DOHH2 (cell line): ENCODE data around the gene FNDC3A.
"Not testable (repeated sequence)": the region's sequence is repeated elsewhere in the genome, so short reads cannot be mapped to it uniquely, and the experiment has no call there.

Source experiments
- H3F3A ChIP-seq: fragments of 200-600 bp; sonication (generic), shearing (Covaris generic); 2 replicates; pipeline ENCODE4 v1.6.0; 2016; ENCODE audit warnings: antibody characterized with exemption, mild to moderate bottlenecking; ENCODE audit not compliant: control insufficient read depth, insufficient read depth
- H3K27ac ChIP-seq: fragments of 200-600 bp; sonication (generic); 2 replicates; pipeline ENCODE4 v1.5.1; 2014; ENCODE audit warnings: low read depth, mild to moderate bottlenecking, low read length, moderate library complexity
- H3K27me3 ChIP-seq: fragments of 200-600 bp; sonication (generic); 2 replicates; pipeline ENCODE4 v1.6.1; 2014; ENCODE audit warnings: mild to moderate bottlenecking, low read length, mixed read lengths; ENCODE audit not compliant: control insufficient read depth
- H3K36me3 ChIP-seq: fragments of 200-600 bp; sonication (generic); 2 replicates; pipeline ENCODE4 v1.6.1; 2014; ENCODE audit warnings: mild to moderate bottlenecking, low read length, moderate library complexity, mixed read lengths; ENCODE audit not compliant: control insufficient read depth
- H3K4me1 ChIP-seq: fragments of 200-600 bp; sonication (generic); 2 replicates; pipeline ENCODE4 v1.6.1; 2014; ENCODE audit warnings: mild to moderate bottlenecking, low read length, mixed read lengths; ENCODE audit not compliant: control insufficient read depth
- H3K4me2 ChIP-seq: fragments of 200-600 bp; sonication (generic); 2 replicates; pipeline ENCODE4 v1.6.0; 2014; ENCODE audit warnings: mild to moderate bottlenecking, low read length, moderate library complexity
- H3K4me3 ChIP-seq: fragments of 200-600 bp; sonication (generic); 2 replicates; pipeline ENCODE4 v1.5.1; 2014; ENCODE audit warnings: mild to moderate bottlenecking, low read length, mixed read lengths
- H3K79me2 ChIP-seq: fragments of 200-600 bp; sonication (generic); 2 replicates; pipeline ENCODE4 v1.6.1; 2014; ENCODE audit warnings: mild to moderate bottlenecking, low read length, mixed read lengths; ENCODE audit not compliant: control insufficient read depth
- H3K9me2 ChIP-seq: fragments of 200-600 bp; sonication (generic); replicated peaks from 2 replicates; pipeline ENCODE4 v1.6.1; 2014; ENCODE audit warnings: mild to moderate bottlenecking, low read length, mixed read lengths; ENCODE audit not compliant: control insufficient read depth
- H3K9me3 ChIP-seq: fragments of 200-600 bp; sonication (generic); 2 replicates; pipeline ENCODE4 v1.6.1; 2014; ENCODE audit warnings: antibody characterized with exemption, low read length, mixed read lengths; ENCODE audit not compliant: control insufficient read depth, insufficient read depth
- H4K20me1 ChIP-seq: fragments of 200-600 bp; sonication (generic); 2 replicates; pipeline ENCODE4 v1.6.0; 2014; ENCODE audit warnings: low read depth, mild to moderate bottlenecking, antibody characterized with exemption, low read length, moderate library complexity; ENCODE audit not compliant: control insufficient read depth, insufficient read depth
- EZH2phosphoT487 ChIP-seq: fragments of 200-600 bp; sonication (generic); IDR thresholded peaks from 2 replicates; pipeline ENCODE4 v1.6.1; 2017; ENCODE audit warnings: borderline replicate concordance, mild to moderate bottlenecking, antibody characterized with exemption, low read length, moderate library complexity, mixed read lengths
- TF ChIP-seq, protein P1 (sequence below): fragments of 200-600 bp; sonication (generic); IDR thresholded peaks from one replicate; pipeline ENCODE4 v1.5.1; 2014; ENCODE audit warnings: antibody characterized with exemption, mild to moderate bottlenecking, low read depth, low read length; ENCODE audit not compliant: poor library complexity, severe bottlenecking

Gene FNDC3A

DNA sequence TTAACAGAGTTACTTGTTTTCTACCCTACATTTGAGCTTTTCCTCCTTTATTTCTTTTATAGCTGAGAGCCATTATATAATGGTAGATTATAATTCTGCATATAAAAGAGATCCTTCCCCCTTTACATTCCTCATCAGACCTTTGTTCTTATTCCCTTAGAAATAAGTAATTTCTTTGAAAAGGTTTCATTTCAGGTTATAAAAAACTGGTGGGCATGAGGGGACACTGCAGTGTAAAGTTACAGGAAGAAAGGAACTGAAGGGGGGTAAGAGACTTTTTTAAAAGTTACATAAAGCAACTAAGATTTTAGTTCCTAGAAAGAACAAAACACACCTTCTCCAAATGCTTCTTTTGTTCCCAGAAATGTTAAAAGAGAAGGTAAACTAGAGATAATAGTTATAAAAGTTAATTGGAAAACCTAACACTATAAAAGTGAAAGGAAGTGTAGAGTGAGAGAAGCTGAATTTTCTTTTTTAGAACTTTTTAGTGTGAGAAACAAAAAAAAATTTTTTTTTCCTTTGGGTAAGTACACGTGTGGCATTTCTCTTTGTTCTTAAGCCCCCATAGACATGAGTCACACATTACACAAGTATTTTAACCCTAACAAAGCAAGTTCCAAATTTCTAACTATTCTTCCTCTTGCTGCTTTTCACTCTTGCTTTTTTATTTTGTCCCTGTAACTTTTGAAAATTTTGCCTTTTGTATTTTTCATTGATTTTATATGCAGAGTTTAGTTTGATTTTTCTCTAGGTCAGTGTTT lies 138.0 kb downstream of the FNDC3A start:
- TF ChIP-seq EZH2phosphoT487, result no peak
- TF ChIP-seq, protein P1, sequence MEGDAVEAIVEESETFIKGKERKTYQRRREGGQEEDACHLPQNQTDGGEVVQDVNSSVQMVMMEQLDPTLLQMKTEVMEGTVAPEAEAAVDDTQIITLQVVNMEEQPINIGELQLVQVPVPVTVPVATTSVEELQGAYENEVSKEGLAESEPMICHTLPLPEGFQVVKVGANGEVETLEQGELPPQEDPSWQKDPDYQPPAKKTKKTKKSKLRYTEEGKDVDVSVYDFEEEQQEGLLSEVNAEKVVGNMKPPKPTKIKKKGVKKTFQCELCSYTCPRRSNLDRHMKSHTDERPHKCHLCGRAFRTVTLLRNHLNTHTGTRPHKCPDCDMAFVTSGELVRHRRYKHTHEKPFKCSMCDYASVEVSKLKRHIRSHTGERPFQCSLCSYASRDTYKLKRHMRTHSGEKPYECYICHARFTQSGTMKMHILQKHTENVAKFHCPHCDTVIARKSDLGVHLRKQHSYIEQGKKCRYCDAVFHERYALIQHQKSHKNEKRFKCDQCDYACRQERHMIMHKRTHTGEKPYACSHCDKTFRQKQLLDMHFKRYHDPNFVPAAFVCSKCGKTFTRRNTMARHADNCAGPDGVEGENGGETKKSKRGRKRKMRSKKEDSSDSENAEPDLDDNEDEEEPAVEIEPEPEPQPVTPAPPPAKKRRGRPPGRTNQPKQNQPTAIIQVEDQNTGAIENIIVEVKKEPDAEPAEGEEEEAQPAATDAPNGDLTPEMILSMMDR, result no peak
- Histone ChIP-seq H3K27ac (no peak overlapping the region), H3K4me2 (no peak overlapping the region), H3K9me3 (no peaks in the 10 kb centered on the region), H3F3A (no peaks in the 10 kb centered on the region), H3K9me2 (no peaks in the 10 kb centered on the region), H3K79me2 (peaks cover 40% of the 10 kb centered on the region), H3K36me3 (peaks cover 33% of the 10 kb centered on the region), H4K20me1 (no peaks in the 10 kb centered on the region), H3K27me3 (no peaks in the 10 kb centered on the region), H3K4me3 (no peak overlapping the region), H3K4me1 (peaks cover 24% of the 10 kb centered on the region)

DNA sequence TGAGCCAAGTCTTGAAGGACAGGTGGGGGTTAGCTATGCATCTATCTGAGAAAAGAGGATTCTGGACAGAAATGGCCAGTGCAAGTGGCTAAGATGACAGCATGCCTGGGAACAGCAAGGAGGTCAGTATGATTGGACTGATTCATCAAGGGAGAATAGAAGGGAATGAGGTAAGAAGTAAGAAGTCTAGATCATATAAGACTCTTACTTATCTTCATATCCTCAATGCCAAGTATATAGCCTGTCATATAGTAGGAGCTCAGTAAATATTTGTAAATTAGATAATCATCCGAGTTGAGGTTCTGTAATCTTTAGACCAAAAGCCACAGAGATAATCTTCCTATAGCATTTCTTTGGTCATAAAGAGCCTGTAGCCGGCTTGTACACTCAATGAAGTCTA lies 141.2 kb downstream of the FNDC3A start:
- Histone ChIP-seq H3K27me3 (no peaks in the 10 kb centered on the region), H3K4me1 (peaks cover 12% of the 10 kb centered on the region), H3K27ac (no peak overlapping the region), H3K79me2 (peaks cover 24% of the 10 kb centered on the region), H3K9me2 (no peaks in the 10 kb centered on the region), H3K36me3 (peaks cover 40% of the 10 kb centered on the region), H3K9me3 (no peaks in the 10 kb centered on the region), H3K4me3 (no peak overlapping the region), H3F3A (no peaks in the 10 kb centered on the region), H3K4me2 (no peak overlapping the region), H4K20me1 (no peaks in the 10 kb centered on the region)
- TF ChIP-seq EZH2phosphoT487, result no peak
- TF ChIP-seq, protein P1, result no peak

DNA sequence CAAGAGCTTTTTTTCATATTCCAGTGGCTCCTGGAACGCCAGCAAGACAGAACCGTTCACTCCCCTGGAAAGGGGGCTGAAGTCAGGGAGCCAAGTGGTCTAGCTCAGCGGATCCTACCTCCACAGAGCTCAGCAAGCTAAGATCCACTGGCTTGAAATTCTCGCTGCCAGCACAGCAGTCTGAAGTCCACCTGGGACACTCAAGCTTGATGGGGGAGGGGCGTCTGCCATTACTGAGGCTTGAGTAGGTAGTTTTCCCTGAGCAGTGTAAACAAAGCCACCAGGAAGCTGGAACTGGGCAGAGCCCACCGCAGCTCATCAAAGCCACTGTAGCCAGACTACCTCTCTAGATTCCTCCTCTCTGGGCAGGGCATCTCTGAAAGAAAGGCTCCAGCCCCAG lies 142.7 kb downstream of the FNDC3A start:
- H3K9me2 ChIP-seq, H3K27ac ChIP-seq, H3K4me3 ChIP-seq, H3K4me2 ChIP-seq, H3F3A ChIP-seq, H3K4me1 ChIP-seq, H3K9me3 ChIP-seq, H3K27me3 ChIP-seq, H3K79me2 ChIP-seq, H4K20me1 ChIP-seq: not testable (repeated sequence)
- peaks cover 40% of the 10 kb centered on the region for H3K36me3 ChIP-seq

DNA sequence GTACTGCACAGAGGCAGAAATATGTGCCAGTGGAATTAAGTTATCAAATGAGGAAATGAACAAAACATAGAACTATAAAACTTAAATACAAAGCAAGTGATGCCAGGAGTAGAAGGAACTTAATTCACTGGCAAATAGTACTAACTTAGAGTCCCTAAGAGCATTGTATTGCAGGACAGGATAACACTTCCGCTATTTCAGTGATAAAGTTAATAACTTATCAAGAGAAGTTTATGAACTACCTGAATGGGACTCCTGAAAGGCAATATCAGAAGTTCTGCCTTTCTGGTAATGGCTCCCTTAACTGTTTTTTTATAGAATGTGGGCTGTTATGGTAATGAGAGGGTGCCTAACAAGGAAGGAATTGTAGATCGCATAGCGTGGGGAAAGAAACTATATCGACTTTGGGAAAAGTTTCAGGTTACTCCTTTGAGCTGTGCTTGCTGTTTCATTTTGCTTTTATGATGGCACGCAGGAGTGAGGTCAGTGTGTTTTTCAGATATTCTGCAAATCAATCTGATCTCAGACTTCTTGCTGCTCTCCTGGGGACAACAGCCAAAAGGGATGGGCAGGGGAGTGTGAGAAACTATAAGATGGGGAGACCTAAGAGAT lies 149.1 kb downstream of the FNDC3A start:
- TF ChIP-seq, protein P1, result no peak
- TF ChIP-seq EZH2phosphoT487, result no peak
- no peaks in the 10 kb centered on the region for H4K20me1 ChIP-seq
- H3K9me2 ChIP-seq, result no peaks in the 10 kb centered on the region
- H3K79me2 ChIP-seq, result no peaks in the 10 kb centered on the region
- no peaks in the 10 kb centered on the region for H3F3A ChIP-seq
- no peaks in the 10 kb centered on the region for H3K27me3 ChIP-seq
- H3K27ac ChIP-seq, result no peak overlapping the region
- H3K4me2 ChIP-seq, result no peak overlapping the region
- H3K36me3 ChIP-seq, result no peaks in the 10 kb centered on the region
- no peaks in the 10 kb centered on the region for H3K9me3 ChIP-seq
- no peaks in the 10 kb centered on the region for H3K4me1 ChIP-seq
- no peak overlapping the region for H3K4me3 ChIP-seq
